ENCODE results near the gene FLAD1.
A peak's percentile ranks its signal among the peaks of the same experiment; 100 is the strongest.

FLAD1 gene

DNA sequence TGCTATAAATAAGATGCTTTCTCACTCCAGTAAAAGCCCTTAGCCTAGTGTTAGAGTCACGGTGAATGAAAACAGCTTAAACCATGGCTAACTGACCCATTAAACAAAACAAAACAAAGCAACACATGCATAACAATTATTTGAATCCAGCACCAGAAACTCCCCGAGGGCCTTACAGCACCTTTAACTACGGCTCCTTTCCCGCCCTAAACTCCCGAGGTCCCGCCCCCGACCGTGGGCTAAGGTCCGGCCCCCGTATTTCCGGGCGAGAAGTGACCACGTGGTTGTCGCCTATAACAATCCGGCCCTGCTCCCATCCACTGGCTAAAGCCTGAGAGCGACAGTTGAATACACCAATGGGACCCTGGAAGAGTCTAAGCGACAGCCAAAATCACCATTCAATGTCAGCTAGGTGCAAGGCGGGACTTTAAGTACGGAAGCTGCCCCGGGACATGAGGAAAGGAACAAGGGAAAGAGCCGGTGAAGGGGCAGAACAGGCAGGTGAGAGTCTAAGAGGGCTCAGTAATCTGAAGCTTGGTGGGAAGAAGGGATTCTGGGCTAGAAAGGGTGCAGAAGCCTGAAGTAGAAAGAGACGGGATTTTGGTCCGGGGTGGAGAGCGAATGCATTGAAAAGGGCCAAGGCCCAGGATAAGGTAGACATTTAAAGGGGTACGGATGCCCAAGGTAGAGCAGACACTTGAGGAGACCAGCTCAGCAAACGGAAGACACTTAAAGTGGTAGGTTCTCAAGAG, at the start of gene FLAD1:
Gene FLAD1, plus strand, starts transcription at position 448 of the 752 bp plus-strand sequence. CDS start 351 bp downstream, outside the sequence.
- peak; percentile 100 for DNase-seq

DNA sequence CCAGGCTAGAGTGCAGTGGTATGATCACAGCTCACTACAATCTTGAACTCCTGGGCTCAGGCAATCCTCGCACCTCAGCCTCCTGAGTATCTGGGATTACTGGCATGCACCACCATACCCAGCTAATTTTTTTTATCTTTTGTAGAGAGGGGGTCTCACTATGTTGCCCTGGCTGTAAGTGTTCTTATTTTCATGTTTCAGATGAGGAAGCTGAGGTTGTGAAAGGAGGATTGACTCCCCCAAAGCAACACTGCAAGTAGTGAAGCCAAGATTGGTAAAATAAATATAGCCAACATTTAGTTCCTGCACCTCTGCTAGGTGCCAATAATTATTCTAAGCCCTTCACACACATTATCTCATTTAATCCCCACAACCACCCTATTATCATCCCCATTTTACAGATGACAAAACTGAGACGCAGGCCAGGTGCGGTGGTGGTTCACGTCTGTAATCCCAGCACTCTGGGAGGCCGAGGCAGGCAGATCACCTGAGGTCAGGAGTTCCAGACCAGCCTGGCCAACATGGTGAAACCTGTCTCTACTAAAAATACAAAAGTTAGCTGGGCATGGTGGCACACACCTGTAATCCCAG, 48.7 kb upstream of the FLAD1 start:
- DNase-seq = no peak

DNA sequence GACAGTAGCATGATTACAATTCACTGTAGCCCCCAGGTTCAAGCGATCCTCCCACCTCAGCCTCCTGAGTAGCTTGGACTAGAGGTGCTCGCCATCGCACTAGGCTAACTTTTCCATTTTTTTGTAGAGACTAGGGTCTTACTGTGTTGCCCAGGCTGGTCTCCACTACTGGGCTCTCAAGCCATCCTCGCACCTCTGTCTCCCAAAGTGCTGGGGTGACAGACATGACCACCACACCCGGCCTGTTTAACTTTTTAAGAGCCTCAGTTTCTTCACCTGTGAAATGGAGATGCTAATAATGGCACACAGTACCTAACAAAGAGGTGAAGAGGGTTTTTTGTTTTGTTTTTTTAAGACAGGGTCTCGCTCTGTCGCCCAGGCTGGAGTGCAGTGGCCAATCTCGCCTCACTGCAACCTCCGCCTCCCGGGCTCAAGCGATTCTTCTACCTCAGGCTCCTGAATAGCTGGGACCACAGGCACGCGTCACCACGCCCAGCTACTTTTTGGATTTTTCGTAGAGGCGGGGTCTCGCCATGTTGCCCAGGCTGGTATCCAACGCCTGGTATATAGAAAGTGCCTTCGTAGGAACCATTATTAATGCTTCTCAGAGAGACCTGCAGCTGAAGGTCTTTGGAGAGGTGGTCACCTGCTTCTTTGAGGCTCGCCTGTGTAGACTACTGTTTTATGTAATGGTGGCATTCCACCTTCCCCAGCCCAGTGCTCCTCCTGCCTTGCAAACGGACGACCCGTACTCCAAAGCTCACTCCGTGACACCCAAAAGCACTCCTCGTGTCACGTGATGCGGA, 47.2 kb upstream of the FLAD1 start:
- no peak for DNase-seq

DNA sequence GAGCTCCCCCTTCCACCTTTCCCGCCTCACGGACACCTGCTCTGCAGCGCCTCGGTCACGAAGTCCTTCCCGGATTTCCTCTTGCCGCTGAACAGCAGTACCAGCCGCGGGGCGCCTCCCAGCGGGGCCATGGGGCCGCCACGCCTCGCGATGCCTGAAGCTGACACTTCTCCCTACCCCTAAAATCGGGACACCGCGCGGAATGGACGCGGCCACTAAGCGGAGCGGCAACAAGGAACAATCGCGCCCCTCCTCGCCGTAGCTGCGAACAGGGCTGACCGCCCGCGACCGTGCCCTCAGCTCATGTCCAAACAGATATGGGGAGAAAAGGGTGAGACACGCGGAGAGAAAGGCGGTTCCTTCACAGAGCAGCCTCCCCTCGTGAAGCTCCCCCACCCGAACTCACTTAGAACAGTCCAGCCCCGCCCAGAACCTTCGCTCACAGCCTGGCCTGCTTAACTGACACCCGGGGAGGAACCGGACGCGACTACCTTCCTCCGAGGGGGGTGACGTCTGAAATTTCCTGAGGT, 46.5 kb upstream of the FLAD1 start, which contains the start of gene PMVK:
Gene PMVK, minus strand, starts transcription at position 165 of the 530 bp plus-strand sequence. Its CDS starts 34 bp downstream, at position 131.
- peak; percentile 96 for DNase-seq

DNA sequence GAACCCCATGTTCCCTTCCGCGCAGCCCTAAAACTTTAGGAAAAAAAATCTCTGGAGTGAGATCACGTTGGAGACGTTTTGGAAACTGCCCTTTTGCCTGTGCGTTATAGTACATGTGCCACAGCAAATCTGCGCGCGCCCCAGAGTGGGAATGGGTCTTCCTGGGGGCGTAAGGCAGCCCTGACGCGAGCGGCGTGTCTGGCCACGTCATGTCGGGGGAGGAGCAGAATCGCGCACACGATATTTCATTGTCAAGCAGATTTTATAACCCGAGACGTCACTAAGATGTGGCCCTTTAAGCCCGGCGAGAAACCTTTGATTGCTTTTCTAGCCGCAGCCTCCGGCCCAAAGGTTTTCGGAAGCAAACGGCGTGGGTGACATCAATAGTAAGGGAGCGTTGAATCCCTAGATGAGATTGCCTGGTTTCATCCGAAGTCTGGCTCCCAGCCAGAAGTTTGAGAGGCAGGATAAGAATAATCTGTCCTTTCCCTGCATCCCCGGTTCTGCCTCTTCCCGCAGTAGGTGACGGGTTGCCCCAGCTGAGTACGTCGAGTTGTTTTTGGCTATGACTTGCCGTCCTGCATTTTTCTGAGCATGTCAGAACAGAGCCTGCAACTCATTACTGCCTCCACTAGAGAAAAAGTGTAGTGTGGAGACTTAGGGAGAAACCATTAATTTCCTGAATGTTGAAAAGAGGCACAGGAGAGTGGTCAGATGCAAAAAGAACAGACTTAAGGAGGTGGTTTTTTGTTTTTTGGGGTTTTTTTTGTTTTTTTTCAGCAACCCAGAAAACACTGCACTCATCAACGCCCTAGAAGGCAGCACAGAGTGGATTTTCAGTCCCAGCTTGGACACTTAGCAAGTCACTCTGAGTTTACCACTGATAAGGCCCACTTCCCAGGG, 45.8 kb upstream of the FLAD1 start:
- peak; percentile 82 for DNase-seq

DNA sequence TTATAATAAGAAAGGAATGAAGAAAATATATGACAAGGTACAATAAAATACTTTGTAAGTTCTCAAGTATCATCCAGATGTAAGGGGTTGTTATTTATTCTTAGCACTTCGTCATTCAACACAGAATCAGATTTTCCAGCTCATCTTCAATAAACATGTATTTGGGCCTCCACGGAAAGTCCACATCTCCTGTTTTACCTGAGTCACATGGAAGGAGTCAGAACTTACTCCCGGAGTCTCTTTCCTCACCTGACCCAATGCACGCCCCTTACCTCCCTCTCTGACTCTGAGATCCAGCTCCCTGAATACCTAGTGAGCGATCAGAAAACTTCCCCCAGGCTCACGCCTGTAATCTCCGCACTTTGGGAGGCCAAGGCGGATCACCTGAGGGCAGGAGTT, 45.2 kb upstream of the FLAD1 start:
- DNase-seq = no peak

DNA sequence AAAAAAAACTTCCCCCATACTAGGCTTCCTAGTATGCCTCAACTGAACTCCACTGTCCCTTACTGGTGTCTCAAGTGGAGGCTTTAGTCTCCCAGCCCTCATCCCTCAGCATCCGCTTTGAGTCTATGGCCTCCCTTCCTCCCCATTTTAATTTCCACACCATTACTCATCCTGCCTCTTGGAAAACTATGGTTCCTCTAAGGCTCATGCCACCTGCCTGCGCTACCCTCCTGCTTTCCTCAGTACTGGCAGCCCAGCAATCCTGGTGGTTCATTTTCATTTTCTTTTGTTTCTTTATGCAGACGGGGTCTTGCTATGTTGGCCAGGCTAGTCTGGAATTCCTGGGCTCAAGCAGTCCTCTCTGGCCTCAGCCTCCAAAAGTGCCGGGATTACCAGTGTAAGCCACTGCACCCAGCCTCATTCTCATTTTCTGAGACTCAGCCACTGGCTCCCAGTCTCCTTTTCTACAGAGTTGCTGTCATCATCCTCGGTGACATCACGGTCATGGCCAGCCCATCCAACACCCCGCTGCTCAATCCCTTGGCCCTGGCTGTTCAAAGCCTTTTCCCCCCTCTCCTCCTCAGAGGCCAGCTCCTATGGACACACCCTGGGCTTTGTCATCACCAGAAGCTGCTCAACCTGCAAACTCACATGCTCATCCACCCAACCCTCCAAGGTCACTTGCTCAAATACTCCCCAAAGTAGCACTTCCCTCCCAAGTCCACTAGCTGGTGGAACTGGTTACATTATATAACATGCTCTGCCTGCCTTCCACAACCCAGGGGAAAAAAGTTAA, 44.3 kb upstream of the FLAD1 start:
- no peak for DNase-seq

DNA sequence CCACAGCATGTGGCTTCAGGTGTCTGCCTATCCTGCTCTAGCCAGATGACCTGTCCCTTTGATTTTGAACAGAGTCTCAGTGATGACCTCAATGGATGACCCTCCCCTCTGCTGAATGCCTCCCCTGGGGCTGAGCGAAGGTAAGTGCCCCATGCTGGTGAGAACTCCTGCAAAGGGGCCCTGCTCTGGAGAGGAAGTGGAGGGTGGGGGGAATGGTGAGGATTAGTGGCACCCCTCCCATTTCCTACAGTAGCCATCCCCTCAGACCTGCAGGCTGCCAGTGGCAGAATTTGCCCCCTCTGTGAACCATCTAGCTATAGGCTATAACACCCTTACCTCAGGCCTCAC, 43.0 kb upstream of the FLAD1 start:
- no peak for DNase-seq

DNA sequence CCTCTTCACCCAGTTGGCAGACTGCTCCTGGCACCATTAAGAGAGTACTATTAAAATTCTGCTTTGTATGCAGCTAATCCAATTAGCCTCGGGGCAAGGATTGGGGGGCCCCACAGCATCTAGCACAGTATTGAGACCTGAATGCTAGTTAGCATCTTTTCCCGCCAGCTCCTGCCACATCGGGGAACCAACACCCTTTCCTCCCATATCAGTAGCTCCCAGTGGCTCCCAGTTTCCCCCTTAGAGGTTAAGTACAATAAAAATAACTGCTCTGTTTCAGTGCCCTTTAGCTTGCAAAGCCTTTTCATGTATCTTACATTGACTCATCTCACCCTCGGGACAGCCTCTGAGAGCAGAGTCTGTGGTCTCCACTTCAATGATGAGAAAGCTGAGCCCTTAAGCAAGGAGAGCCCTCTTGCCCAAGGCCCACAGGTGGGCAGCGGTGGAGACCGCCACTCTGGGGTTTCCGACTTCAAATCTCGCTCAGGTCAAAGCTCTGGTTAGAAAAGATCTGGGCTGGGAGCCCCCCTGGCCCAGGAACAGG, 42.4 kb upstream of the FLAD1 start:
- no peak for DNase-seq

DNA sequence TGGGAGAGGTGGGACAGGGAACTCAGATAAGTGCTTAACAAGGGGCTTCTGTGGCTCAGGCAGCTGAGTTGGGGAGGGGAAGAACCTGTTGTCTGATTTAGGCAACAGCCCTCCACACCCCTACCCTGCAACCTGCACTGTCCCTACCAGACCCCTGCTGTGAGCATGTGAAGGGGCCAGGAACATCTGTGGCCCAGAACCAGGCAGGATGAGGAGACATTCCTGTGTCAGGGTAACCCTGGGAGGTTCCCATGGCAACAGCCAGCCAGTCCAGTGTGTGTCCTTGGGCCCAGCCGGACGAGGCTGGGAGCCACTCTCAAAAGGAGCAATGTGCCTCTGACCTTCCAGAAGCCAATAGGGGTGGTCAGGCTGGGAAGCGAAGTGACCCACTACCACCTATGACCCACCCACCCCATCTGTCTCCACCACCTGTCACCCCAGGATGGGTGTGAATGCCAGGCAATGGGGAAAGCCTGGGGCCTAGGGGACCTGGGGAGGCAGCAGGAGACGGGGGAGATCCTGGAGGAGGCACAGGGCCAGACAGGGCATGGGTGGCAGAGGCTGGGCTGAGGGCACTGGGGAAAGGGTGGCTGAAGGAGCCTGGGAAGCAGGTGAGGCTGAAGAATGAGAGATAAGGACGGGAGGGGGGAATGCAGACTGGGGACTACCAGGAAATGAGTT, 41.7 kb upstream of the FLAD1 start:
- no peak for DNase-seq

DNA sequence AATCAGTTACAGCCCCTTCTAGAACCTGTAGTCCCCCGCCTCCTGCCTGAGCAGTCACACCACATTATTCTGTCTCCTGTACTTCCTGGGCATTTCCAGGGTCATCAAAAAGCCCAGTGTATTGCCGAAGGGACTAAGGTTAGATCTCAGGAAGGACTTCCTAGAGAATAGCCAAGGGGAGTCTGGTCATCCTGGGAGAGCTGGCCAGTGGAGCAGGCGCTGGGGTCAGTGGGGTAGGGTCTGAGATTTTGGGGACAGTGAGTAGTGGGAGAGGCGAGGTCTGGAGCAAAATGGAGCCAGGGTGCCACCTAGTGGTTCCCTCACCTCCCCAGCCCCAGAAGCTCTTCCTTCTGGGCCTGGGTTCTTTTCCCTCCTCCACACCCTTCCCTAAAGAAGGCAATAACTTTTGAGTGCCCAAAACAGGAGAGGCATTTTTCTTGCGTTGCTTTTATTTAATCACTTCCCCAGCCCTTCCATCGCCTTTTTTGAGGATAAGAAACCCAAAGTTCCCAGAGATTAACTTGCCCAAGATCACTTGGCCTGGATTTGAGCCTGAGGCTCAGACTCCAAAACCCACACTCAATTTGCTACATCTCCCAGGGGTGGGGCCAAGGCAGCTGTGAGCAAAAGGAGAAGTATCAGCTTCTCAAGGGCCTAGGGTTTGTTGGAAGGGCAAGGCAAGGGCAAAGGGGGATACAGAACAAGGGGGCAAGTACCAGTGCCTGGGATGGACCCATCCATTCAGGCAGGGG, 39.3 kb upstream of the FLAD1 start:
- no peak for DNase-seq

DNA sequence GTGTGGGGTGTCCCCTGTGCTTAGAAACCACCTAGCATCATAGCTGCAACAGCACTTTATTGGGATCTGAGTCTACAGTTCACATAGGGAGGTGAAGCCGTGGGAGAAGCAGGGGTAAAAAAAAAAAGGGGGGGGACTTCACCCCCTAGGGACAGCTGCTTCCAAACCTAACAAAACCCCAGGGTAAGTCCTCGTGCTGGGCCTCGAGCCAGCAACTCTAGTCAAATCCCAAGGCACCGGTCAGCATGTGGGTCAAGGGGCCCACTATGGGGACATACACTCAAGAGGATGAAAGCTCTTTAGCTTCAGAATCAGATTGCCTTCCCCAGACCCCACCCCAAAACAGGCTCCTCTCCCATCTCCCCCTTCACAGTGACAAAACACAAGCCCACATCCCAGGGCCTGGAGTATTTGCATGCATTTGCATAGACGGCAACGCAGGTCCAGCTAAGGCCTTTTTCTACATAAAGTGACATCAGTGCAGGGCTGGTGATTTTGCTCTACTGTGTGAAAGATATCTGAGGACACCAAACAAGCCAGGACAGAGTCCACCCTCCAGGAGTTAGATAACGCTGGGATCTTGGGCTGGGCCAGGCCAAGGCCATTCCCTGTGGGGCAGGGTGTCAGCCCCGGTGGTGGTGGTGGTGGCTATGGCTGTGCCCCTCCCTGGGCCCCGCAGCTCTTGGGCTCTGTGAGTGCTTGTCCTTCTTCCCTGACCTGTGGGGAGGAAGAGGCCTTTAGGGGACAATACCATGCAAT, 38.6 kb upstream of the FLAD1 start:
- peak; percentile 45 for DNase-seq

DNA sequence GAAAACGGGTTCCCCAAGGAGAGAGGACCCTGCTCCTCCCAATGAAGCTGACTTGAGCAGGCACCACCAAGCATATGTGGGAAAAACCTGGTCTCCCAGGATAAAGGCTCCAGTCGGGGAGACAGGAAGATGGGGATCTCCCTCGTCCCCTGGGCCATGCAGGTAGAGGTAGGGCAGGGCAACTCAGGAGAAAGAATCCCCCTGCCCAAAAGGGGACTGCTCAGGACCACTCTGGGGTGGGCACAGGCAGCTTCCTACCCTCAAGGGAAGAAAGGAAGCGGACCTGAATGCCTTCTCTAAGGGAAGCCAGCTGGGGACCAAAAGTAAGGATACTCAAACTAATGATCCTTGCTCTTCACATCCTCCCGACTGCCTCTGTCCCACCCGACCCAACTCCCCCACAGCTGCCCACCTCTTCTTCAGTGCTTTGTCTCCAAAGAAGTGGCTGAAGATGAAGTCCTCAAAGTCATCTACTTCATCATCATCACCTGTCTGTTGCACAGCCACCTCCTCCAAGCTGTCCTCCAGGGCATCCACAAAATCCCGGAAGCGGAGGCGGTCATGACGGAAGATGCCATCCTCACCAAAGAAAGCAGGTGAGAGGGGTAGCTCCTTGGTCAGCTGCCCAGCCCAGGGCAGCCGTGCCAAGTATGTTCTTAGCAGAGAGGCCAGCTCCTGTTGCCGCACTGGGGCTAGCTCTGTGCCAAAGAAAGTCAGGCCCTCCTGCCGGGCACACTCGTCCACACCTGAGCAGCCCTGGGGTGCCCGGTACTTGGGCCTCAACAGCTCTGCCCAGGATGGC, 37.8 kb upstream of the FLAD1 start:
- no peak for DNase-seq

DNA sequence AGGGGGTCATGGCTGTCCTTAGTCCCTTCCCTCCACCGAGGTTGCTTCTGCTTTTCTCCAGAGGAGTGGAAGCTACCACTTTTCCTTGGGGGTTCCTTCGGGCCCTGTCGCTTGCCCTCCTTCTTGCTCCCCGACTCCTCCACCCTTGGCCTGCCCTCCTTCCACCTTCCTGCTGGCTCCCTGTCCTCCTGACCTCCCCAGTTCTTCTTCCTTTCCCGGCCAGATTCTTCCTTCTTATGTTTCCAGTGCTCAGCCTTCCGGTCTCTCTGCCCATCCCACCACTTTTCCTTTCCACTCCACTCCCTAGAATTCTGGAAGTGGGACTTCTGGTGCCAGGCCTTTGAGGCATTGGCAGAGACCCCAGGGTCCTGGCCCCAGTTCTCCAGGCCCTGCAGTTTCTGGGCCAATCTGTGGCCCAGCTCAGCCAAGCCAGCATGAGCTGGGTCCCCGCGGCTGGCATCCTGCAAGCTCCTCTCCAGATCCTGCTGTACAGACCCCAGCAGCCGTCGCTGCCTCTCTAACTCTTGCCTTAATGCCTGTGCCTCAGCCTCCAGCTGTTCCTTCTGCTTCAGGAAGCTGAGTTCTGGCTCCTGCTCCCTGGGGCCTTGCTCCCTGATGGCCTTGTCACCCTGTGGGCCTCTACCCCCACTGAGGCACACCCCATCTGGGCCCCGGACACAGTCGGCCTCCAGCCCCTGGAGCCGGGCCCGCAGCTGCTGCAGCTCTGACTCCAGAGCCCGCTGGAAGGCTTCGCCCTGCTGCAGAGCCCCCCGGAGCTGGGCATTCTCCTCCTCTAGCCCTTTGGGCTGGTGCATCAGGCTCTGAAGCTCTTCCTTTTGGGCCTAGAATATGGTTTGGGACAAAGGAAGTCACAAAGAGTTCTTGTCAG, 36.9 kb upstream of the FLAD1 start:
- DNase-seq = no peak

DNA sequence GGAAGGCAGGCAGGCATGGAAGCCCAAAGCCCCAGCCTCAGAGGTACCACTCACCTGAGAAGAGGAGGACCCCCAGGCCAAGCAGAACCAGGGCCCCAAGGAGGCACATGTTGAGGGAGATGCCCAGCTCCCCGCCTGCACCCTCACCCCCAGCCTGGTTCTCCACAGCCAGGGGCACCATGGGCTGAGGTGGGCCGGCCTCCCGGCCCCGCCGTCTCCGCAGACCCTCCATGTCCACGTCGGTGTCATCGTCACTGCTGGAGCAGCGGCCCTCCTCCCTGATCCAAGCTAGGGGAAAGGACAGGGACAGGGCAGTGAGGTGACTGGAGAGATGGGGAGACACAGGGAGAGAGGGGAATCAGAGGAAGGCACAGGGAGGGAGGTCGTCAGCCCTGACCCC, 35.1 kb upstream of the FLAD1 start:
- no peak for DNase-seq

DNA sequence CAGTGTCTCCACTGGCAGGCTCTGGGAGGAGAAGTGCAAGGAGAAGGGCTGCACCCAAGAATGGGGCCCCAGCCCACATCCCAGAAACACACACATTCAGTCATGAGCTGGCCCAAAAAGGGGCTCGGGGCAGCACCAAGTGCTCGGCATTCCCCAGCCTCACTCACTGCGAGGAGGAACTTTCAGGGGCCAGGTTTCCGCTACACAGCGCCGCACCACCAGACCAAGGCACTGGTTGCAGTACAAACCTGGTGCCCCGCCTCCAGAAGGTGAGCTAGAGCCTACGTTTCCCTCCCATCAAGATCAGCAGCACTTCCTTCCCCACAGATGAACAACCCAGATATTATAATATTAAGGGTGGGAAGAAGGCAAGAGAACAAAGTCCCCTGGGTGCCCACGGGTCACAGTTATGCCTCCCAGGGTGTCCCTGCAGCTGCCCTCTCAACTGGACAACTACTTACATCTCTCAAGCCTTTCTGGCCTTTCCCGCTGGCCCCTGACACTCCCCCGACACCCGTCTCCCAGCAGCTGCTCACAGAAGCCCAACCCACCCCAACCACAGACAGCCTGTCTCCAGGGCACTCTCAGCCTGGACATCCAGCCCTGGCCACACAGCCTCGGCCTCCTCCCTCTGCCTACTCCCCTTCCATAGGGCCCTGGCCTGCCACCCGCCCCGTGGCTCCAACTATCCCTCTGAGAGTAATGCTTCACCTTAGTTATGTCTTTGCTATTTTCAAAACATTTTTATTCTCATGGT, 31.1 kb upstream of the FLAD1 start:
- DNase-seq = no peak

Measured in NCI-H1048 (cell line).